Panc1 (cell line): Measurements from ENCODE around the gene SRGAP2C.
"Not testable (repeated sequence)": the region's sequence is repeated elsewhere in the genome, so short reads cannot be mapped to it uniquely, and the experiment has no call there.

Source experiments
- POLR2AphosphoS5 ChIP-seq: IDR thresholded peaks from 2 replicates; pipeline ENCODE4 v1.6.1; 2012; ENCODE audit warnings: mild to moderate bottlenecking, low read depth, low read length, moderate library complexity
- SIN3A ChIP-seq: IDR thresholded peaks from 2 replicates; pipeline ENCODE4 v1.6.1; 2012; ENCODE audit warnings: low read depth, mild to moderate bottlenecking, low read length, moderate library complexity, borderline replicate concordance; ENCODE audit not compliant: insufficient read depth
- TCF7L2 ChIP-seq: IDR thresholded peaks from 2 replicates; pipeline ENCODE4 v1.6.1; 2011; ENCODE audit warnings: mild to moderate bottlenecking, low read depth, low read length, inconsistent platforms
- TF ChIP-seq, protein P1 (sequence below): fragments of 450-650 bp; IDR thresholded peaks from 2 replicates; pipeline ENCODE4 v1.5.1; 2017; ENCODE audit warnings: mild to moderate bottlenecking
- TF ChIP-seq, protein P2 (sequence below), 2 experiments: IDR thresholded peaks; 2 replicates each; pipeline ENCODE4 v1.6.1; 2011 to 2012; ENCODE audit warnings: low read depth in 2 of 2, control low read depth in 1 of 2, low read length in 1 of 2, mild to moderate bottlenecking in 1 of 2, moderate library complexity in 1 of 2; ENCODE audit not compliant: insufficient read depth in 1 of 2

DNA sequence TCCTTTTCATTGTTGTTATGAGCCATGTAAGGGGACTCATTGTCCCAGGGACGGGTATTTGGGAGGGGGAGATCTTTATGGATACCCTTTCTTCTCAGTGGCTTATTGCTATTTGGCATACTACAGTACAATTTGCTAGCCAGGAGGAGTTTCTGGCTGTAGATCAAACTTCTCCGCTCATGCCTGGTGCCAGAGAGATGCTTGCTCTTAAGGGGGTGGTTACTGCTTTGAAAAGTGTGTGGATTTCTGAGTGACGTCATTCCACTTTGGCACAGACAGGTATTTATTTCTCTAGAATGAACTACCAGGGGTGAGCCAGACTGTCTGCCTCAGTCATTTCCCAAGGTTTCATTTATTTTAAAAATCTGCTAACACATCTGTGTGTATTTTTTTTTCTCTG, 131.3 kb downstream of the SRGAP2C start:
- not testable (repeated sequence) for TF ChIP-seq TCF7L2, POLR2AphosphoS5, SIN3A
- TF ChIP-seq, protein P1, sequence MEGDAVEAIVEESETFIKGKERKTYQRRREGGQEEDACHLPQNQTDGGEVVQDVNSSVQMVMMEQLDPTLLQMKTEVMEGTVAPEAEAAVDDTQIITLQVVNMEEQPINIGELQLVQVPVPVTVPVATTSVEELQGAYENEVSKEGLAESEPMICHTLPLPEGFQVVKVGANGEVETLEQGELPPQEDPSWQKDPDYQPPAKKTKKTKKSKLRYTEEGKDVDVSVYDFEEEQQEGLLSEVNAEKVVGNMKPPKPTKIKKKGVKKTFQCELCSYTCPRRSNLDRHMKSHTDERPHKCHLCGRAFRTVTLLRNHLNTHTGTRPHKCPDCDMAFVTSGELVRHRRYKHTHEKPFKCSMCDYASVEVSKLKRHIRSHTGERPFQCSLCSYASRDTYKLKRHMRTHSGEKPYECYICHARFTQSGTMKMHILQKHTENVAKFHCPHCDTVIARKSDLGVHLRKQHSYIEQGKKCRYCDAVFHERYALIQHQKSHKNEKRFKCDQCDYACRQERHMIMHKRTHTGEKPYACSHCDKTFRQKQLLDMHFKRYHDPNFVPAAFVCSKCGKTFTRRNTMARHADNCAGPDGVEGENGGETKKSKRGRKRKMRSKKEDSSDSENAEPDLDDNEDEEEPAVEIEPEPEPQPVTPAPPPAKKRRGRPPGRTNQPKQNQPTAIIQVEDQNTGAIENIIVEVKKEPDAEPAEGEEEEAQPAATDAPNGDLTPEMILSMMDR: not testable (repeated sequence)
- TF ChIP-seq, protein P2, sequence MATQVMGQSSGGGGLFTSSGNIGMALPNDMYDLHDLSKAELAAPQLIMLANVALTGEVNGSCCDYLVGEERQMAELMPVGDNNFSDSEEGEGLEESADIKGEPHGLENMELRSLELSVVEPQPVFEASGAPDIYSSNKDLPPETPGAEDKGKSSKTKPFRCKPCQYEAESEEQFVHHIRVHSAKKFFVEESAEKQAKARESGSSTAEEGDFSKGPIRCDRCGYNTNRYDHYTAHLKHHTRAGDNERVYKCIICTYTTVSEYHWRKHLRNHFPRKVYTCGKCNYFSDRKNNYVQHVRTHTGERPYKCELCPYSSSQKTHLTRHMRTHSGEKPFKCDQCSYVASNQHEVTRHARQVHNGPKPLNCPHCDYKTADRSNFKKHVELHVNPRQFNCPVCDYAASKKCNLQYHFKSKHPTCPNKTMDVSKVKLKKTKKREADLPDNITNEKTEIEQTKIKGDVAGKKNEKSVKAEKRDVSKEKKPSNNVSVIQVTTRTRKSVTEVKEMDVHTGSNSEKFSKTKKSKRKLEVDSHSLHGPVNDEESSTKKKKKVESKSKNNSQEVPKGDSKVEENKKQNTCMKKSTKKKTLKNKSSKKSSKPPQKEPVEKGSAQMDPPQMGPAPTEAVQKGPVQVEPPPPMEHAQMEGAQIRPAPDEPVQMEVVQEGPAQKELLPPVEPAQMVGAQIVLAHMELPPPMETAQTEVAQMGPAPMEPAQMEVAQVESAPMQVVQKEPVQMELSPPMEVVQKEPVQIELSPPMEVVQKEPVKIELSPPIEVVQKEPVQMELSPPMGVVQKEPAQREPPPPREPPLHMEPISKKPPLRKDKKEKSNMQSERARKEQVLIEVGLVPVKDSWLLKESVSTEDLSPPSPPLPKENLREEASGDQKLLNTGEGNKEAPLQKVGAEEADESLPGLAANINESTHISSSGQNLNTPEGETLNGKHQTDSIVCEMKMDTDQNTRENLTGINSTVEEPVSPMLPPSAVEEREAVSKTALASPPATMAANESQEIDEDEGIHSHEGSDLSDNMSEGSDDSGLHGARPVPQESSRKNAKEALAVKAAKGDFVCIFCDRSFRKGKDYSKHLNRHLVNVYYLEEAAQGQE (IDR thresholded peaks at IDR 0.05; ENCODE audit: insufficient read depth in 1 of 2, low read depth in 2 of 2, low read length in 1 of 2): not testable (repeated sequence)
